GM10266 (cell line): ENCODE data around the gene COMMD6.
"Not testable (repeated sequence)": the region's sequence is repeated elsewhere in the genome, so short reads cannot be mapped to it uniquely, and the experiment has no call there.

Source experiments
- DNase-seq: peaks from one replicate; pipeline ENCODE4 v3.0.0; 2012; ENCODE audit errors: extremely low spot score
- TF ChIP-seq, protein P1 (sequence below): IDR thresholded peaks from 2 replicates; pipeline ENCODE4 v1.5.1; 2012; ENCODE audit warnings: mild to moderate bottlenecking, low read depth; ENCODE audit not compliant: control insufficient read depth, insufficient read depth; ENCODE audit errors: missing control alignments

COMMD6 gene

DNA sequence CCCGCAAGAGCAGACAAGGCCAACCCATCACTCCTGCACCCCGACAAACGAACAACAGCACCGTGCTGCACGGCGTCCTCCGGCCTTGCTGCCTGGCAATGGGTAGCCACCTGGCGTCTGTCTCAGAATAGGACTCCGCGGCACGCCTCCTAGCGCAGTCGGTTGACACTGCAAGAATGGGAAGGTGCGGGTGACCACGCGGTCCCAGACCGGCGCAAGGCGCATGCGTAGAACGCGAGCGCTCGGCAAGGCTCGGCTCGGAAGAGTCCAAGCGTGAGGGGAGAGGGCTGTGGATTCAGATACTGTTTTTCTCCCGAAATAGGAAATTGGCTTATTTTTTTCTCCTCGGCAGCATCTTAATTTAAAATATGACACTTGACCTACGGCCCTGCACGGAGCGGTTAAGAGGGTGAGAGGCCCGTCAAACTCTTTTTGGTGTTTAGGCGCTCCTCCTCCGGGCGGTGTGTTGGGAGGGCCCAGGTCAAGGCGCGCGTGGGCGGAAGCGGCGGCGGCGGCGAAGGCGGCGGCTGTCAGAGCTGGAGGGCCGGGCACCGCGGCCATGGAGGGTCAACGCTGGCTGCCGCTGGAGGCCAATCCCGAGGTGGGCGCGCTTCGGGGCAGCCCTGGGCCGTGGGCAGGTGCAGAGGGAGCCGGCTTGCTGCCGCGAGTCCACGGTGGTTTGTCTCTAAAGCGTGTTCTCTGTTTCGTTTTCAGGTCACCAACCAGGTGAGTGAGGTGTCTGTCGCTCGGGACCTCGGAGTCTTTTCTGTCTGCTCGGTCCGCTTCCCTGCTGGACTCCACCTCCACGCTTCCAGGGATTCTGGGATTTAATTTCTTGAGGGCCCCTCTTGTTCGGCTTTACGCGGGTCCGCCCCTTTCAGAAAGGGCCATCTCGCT is 11.9 kb upstream of the COMMD6 start, which contains the start of gene UCHL3:
Gene UCHL3, plus strand, starts transcription at position 530 of the 897 bp plus-strand sequence. Its CDS starts 30 bp downstream, at position 560.
- DNase-seq, result peak; percentile 95
- TF ChIP-seq, protein P1, sequence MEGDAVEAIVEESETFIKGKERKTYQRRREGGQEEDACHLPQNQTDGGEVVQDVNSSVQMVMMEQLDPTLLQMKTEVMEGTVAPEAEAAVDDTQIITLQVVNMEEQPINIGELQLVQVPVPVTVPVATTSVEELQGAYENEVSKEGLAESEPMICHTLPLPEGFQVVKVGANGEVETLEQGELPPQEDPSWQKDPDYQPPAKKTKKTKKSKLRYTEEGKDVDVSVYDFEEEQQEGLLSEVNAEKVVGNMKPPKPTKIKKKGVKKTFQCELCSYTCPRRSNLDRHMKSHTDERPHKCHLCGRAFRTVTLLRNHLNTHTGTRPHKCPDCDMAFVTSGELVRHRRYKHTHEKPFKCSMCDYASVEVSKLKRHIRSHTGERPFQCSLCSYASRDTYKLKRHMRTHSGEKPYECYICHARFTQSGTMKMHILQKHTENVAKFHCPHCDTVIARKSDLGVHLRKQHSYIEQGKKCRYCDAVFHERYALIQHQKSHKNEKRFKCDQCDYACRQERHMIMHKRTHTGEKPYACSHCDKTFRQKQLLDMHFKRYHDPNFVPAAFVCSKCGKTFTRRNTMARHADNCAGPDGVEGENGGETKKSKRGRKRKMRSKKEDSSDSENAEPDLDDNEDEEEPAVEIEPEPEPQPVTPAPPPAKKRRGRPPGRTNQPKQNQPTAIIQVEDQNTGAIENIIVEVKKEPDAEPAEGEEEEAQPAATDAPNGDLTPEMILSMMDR, result peak; percentile 94

- TF ChIP-seq, protein P1, result no peak
- DNase-seq, result no peak
These were observed 10.3 kb upstream of the COMMD6 start for GRCh38 chr13:75547917-75548316.

DNA sequence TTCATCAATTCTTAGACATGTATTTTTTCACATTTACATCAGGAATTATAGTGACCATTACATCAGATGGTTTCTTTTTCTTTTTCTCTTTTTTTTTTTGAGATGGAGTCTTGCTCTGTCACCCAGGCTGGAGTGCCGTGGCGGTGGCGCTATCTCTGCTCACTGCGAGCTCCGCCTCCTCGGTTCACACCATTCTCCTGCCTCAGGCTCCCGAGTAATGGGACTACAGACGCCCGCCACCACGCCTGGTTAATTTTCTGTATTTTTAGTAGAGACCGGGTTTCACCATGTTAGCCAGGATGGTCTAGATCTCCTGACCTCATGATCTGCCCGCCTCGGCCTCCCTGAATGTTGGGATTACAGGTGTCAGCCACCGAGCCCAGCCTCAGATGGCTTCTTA is 7.7 kb upstream of the COMMD6 start:
- DNase-seq, result not testable (repeated sequence)

DNA sequence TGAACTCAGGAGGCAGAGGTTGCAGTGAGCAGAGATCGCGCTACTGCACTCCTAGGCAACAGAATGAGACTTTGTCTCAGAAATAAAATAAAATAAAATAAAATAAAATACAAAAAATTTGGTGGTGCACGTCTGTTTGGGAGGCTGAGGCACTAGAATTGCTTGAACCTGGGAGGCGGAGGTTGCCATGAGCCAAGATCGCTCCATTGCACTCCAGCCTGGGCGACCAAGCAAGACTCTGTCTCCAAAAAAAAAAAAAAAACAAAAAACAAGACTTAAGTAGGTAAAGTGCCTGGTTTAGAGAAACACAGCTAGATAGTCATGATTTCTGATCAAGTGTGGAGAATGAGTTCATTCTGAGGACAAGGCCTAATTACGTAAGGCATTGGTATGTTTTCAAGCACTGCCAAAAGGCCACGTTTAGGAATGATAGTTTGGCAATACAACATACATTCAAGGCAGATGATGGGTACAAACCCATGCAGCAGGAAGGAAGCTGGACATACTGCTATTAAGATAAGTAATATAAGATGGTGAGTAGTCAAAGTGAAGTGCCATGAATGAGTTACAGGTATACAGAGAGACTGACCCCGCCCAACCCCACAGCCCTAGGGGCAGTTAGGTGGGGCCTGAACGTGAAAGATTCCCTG is 7.2 kb upstream of the COMMD6 start:
- TF ChIP-seq, protein P1, result no peak
- DNase-seq, result no peak

- TF ChIP-seq, protein P1, result no peak
- no peak for DNase-seq
These were observed 4.3 kb upstream of the COMMD6 start for GRCh38 chr13:75541961-75542360.

- no peak for DNase-seq
- TF ChIP-seq, protein P1, result no peak
These were observed 3.6 kb upstream of the COMMD6 start for GRCh38 chr13:75541287-75541686.

DNA sequence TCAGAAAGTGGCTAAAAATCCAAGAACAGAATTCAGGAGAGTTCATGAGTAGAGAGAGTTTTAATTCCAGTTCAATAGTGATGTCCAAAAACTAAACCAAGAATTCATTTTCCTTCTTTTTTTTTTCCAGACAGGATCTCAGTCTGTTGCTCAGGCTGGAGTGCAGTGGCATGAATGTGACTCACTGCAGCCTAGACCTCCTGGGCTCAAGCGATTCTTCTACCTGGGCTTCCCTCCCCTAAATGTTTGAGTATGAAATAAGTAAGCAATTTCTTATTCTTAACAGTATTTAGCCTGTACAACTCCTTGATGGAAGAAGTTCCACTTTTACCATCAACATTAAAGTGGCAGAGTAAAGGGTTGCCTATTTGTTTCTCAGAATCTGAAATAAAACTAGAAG is 3.8 kb downstream of the COMMD6 start:
- no peak for DNase-seq
- TF ChIP-seq, protein P1, result no peak
